WI38 (cell line): ENCODE results near the gene POLN.

Experiments used
- H3K4me3 ChIP-seq: 2 replicates; pipeline ENCODE4 v1.5.1; 2011; ENCODE audit warnings: low read depth, mild to moderate bottlenecking, control low read depth, low read length
- TF ChIP-seq, protein P1 (sequence below): IDR thresholded peaks from 2 replicates; pipeline ENCODE4 v1.5.1; 2012; ENCODE audit warnings: low read depth, mild to moderate bottlenecking, control low read depth, low read length

POLN gene

GRCh38 chr4:2182994-2183393 lies 58.9 kb downstream of the POLN start:
- TF ChIP-seq, protein P1, sequence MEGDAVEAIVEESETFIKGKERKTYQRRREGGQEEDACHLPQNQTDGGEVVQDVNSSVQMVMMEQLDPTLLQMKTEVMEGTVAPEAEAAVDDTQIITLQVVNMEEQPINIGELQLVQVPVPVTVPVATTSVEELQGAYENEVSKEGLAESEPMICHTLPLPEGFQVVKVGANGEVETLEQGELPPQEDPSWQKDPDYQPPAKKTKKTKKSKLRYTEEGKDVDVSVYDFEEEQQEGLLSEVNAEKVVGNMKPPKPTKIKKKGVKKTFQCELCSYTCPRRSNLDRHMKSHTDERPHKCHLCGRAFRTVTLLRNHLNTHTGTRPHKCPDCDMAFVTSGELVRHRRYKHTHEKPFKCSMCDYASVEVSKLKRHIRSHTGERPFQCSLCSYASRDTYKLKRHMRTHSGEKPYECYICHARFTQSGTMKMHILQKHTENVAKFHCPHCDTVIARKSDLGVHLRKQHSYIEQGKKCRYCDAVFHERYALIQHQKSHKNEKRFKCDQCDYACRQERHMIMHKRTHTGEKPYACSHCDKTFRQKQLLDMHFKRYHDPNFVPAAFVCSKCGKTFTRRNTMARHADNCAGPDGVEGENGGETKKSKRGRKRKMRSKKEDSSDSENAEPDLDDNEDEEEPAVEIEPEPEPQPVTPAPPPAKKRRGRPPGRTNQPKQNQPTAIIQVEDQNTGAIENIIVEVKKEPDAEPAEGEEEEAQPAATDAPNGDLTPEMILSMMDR: no peak
- no peak overlapping the region for H3K4me3 ChIP-seq

- H3K4me3 ChIP-seq: no peak overlapping the region
- TF ChIP-seq, protein P1: no peak
Measured at GRCh38 chr4:2180410-2180809, 61.5 kb downstream of the POLN start.

GRCh38 chr4:2179717-2180116 lies 62.2 kb downstream of the POLN start:
- no peak overlapping the region for H3K4me3 ChIP-seq
- TF ChIP-seq, protein P1: no peak

GRCh38 chr4:2178986-2179385 lies 62.9 kb downstream of the POLN start:
- TF ChIP-seq, protein P1: no peak
- H3K4me3 ChIP-seq: no peak overlapping the region

- H3K4me3 ChIP-seq: no peak overlapping the region
- TF ChIP-seq, protein P1: no peak
Measured at GRCh38 chr4:2177443-2178093, 64.4 kb downstream of the POLN start.

DNA sequence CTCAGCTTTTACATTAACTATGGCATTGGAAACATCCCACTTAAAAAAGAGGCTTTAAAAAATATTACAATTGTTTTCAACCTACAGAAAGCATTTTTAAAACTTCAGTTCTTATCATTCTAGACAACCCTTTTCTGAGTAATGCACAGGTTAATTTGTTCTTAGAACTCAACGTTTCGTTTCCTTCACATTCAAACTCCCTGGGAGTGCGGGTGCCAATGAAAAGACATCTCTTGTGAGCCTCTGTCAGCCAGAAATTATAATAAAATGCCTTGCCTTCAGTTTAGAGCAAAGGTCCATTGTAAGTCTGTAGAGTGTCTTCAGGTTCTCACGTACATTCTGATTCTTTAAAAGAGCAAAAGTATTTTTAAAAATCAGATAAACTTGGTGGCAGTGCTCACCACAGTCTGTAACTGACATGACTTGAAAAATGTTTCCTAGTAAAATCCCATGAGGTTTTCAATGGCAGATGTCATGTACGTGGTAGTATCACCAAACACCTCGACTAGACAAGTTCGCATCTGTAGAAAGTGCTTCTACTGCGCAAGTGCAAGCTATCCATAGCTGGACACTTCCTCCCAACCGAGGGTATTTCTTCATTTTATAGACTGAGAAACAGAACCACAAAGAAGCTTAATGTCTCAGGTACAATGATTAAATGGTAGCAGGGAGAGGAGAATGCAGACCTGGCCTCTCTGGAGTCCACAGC lies 65.8 kb downstream of the POLN start:
- TF ChIP-seq, protein P1: no peak
- no peak overlapping the region for H3K4me3 ChIP-seq

DNA sequence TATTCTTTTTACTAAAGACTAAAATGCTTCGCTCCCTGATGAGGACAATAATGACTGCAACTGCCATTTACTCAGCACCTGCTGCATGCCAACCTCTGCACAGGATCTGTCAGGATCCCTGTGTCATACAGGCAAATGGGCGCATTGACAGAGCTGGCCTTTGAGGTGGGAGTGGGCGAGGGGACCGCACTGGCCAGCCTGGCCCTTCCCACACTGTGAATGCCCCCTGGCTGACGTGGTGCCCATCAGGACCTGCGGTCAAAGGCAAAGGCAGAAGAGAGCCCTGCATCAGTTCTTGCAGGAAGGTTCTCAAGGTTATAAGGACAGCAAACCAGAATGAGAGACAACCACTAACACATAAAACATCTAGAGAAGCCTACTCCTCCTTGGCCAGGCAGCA lies 67.9 kb downstream of the POLN start:
- TF ChIP-seq, protein P1: no peak
- H3K4me3 ChIP-seq: no peak overlapping the region
